Measurements from ENCODE around the gene RPSA.
"Not testable (repeated sequence)": the region's sequence is repeated elsewhere in the genome, so short reads cannot be mapped to it uniquely, and the experiment has no call there.

The RPSA gene

DNA sequence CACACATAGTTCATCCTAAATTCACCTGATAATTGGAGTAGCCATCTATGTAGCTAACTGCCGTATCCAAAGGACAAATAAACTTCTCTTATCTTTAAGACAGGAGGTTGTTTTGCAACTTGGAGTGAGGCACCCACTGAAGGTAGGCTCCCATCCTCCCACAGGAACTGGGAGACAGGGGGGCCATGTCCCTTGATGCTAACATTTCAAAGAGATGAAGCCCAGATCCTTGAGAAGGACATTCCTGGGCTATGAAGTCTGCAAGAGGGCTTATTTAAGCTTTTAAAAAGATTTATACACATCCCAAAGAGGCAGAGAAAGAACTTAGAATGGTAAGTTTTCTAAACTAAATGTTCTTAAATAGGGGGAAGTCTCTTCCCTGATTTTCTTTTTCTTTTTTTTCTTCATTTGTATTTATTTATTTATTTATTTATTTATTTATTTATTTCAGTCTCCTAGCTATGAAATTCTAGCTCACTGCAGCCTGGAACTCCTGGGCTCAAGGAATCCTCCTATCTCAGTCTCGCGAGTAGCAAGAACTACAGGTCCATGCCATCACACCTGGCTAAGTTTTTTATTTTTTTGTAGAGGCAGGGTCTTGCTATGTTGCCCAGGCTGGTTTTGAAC, 48.2 kb downstream of the RPSA start:
- no peak for DNase-seq (ENCODE audit: low read depth in 3 of 3)

DNA sequence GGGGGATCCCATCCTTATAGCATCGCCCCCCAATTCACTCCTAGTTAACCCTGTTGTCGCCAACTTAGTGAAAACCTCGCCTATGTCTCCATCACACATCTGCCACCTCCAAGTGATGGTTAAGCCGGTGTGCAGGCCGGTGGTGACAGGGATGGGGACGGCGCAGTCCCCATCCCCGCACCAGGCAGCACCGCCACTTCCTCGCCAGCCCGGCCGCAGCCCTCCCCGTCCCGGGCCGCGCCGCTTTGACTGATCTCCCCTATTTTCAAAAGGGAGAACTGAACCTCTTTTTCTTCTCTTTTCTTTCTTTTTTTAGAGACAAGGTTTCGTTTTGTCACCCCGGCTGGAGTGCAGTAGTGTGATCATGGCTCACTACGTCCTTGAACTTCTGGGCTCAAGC, 49.6 kb downstream of the RPSA start:
- no peak for DNase-seq (ENCODE audit: low read depth in 3 of 3)

DNA sequence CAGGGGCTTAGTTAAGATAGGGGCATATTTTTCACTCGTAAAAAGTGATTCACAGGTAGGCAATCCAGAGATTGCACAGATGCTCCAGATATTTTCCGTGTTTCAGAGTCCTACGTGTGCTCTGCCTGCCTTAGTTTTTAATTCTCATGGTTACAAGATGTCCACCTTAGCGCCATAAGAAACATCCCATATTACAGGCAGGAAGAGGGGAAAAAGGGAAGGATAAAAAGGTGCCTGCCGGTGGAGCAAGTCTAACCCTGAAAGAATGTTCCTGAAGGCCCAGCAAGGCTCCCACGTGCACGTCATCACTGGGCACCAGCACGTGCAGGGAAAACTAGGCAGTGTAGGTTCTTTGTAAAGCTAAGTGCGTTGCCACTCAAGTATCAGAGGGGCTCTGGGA, 50.8 kb downstream of the RPSA start:
- DNase-seq (ENCODE audit: low read depth in 3 of 3), result no peak

DNA sequence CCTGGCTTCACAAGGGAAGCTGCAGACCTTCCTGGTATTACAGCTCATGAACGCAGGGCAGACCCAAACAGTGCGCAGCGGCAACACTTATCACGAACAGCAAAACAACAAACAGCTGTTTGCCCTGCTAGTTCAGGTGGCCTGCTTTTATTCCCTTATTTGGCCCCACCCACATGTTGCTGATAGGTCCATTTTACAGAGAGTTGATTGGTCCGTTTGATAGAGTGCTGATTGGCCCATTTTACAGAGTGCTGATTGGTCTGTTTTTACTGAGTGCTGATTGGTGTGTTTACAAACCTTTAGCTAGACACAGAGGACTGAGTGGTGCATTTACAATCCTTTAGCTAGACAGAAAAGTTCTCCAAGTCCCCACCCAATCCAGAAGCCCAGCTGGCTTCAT, 52.1 kb downstream of the RPSA start:
- DNase-seq (ENCODE audit: low read depth in 3 of 3), result not testable (repeated sequence)

DNA sequence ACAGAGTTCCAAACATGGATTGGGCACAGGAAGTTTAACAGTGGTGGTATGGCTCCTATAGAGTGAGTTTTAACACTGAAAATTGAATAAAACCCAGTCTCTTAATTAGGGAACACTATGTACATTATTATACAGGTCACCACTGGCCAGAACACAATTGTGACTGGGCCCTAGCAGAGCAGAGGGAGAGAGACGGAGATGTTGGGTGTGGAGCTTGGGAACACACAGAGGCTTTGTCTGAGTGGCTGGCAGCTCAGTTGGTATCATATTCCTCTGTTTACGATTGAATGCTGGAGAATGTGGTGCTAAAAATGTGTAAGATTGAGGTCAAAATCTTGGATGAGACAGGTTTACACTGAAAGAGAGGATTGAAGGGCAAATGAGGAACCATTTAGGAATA, 54.2 kb downstream of the RPSA start:
- no peak for DNase-seq (ENCODE audit: low read depth in 3 of 3)
